H9 (cell line): Measurements from ENCODE around the gene ADAM33. TPM values are rescaled to one million over a fixed set of nuclear protein-coding genes. Genes with fewer than 3 reads are reported as not detected.

ENCODE experiments used
- DNase-seq: peaks from one replicate; pipeline ENCODE4 v3.0.0-alpha.2; 2017
- H2AFZ ChIP-seq: one replicate; pipeline ENCODE4 v1.6.1; 2013; ENCODE audit warnings: mild to moderate bottlenecking, low read length, control low read depth, moderate library complexity
- H2AK5ac ChIP-seq: 2 replicates; pipeline ENCODE4 v1.6.1; 2013; ENCODE audit warnings: low read length, control low read depth, mixed read lengths; ENCODE audit not compliant: insufficient read length
- H2BK120ac ChIP-seq: one replicate; pipeline ENCODE4 v1.6.1; 2013; ENCODE audit warnings: low read depth, mild to moderate bottlenecking, low read length, control low read depth, inconsistent platforms; ENCODE audit not compliant: poor library complexity, severe bottlenecking
- H2BK12ac ChIP-seq: 2 replicates; pipeline ENCODE4 v1.6.1; 2013; ENCODE audit warnings: low read length, control low read depth, mixed read lengths, low read depth; ENCODE audit not compliant: insufficient read length
- H2BK15ac ChIP-seq: 2 replicates; pipeline ENCODE4 v1.6.1; 2013; ENCODE audit warnings: low read depth, low read length, control low read depth
- H2BK20ac ChIP-seq: one replicate; pipeline ENCODE4 v1.6.1; 2013; ENCODE audit warnings: low read depth, mild to moderate bottlenecking, low read length, control low read depth, inconsistent platforms; ENCODE audit not compliant: poor library complexity, severe bottlenecking
- H2BK5ac ChIP-seq: 2 replicates; pipeline ENCODE4 v1.6.1; 2013; ENCODE audit warnings: low read length, control low read depth, mixed read lengths; ENCODE audit not compliant: insufficient read length
- H3K14ac ChIP-seq: 2 replicates; pipeline ENCODE4 v1.6.1; 2013; ENCODE audit warnings: low read length, control low read depth; ENCODE audit not compliant: insufficient read depth
- H3K18ac ChIP-seq: 2 replicates; pipeline ENCODE4 v1.6.1; 2013; ENCODE audit warnings: low read depth, mild to moderate bottlenecking, mixed read lengths, low read length, control low read depth; ENCODE audit not compliant: insufficient read length
- H3K23ac ChIP-seq: 2 replicates; pipeline ENCODE4 v1.6.1; 2013; ENCODE audit warnings: low read length, control low read depth, mixed read lengths, low read depth; ENCODE audit not compliant: insufficient read length
- H3K23me2 ChIP-seq: 2 replicates; pipeline ENCODE4 v1.6.1; 2013; ENCODE audit warnings: low read depth, mild to moderate bottlenecking, mixed read lengths, low read length, control low read depth; ENCODE audit not compliant: insufficient read length, poor library complexity, severe bottlenecking
- H3K27ac ChIP-seq: 2 replicates; pipeline ENCODE4 v1.5.1; 2013; ENCODE audit warnings: low read length, control low read depth, mixed read lengths, low read depth; ENCODE audit not compliant: insufficient read length
- H3K27me3 ChIP-seq: 2 replicates; pipeline ENCODE4 v1.6.1; 2013; ENCODE audit warnings: low read length, control low read depth, inconsistent platforms; ENCODE audit not compliant: insufficient read depth
- H3K4ac ChIP-seq: 2 replicates; pipeline ENCODE4 v1.6.1; 2013; ENCODE audit warnings: low read depth, mild to moderate bottlenecking, control low read depth, inconsistent platforms, low read length, moderate library complexity
- H3K4me1 ChIP-seq: 2 replicates; pipeline ENCODE4 v1.6.1; 2013; ENCODE audit warnings: low read length, control low read depth, inconsistent platforms; ENCODE audit not compliant: insufficient read depth
- H3K4me2 ChIP-seq: 2 replicates; pipeline ENCODE4 v1.6.1; 2013; ENCODE audit warnings: low read length, control low read depth, mixed read lengths; ENCODE audit not compliant: insufficient read length, insufficient read depth
- H3K56ac ChIP-seq: 2 replicates; pipeline ENCODE4 v1.6.1; 2013; ENCODE audit warnings: low read depth, mild to moderate bottlenecking, mixed read lengths, low read length, control low read depth; ENCODE audit not compliant: insufficient read length
- H3K79me1 ChIP-seq: 2 replicates; pipeline ENCODE4 v1.6.1; 2013; ENCODE audit warnings: low read depth, mild to moderate bottlenecking, moderate library complexity, low read length, control low read depth, inconsistent platforms; ENCODE audit not compliant: insufficient read depth, poor library complexity, severe bottlenecking
- H3K79me2 ChIP-seq: 2 replicates; pipeline ENCODE4 v1.6.1; 2013; ENCODE audit warnings: low read length, control low read depth, inconsistent platforms; ENCODE audit not compliant: insufficient read depth
- H3K9ac ChIP-seq: 2 replicates; pipeline ENCODE4 v1.6.1; 2013; ENCODE audit warnings: low read length, control low read depth, mixed read lengths; ENCODE audit not compliant: insufficient read length; ENCODE audit errors: extremely low read depth
- H3K9me3 ChIP-seq: one replicate; pipeline ENCODE4 v1.6.1; 2013; ENCODE audit warnings: low read depth, low read length, inconsistent platforms; ENCODE audit not compliant: control insufficient read depth
- H3T11ph ChIP-seq: one replicate; pipeline ENCODE4 v1.6.1; 2013; ENCODE audit warnings: mild to moderate bottlenecking, low read length, control low read depth, inconsistent platforms
- H4K20me1 ChIP-seq: one replicate; pipeline ENCODE4 v1.6.1; 2013; ENCODE audit not compliant: control insufficient read depth, insufficient read length, insufficient read depth
- H4K5ac ChIP-seq: 2 replicates; pipeline ENCODE4 v1.6.1; 2013; ENCODE audit warnings: low read depth, mild to moderate bottlenecking, mixed read lengths, low read length, control low read depth; ENCODE audit not compliant: insufficient read length
- H4K8ac ChIP-seq: replicated peaks from 2 replicates; pipeline ENCODE4 v1.6.1; 2013; ENCODE audit warnings: low read length, control low read depth, mixed read lengths, low read depth; ENCODE audit not compliant: insufficient read length
- H4K91ac ChIP-seq: 2 replicates; pipeline ENCODE4 v1.6.1; 2013; ENCODE audit warnings: low read depth, mild to moderate bottlenecking, moderate library complexity, mixed read lengths, low read length, control low read depth; ENCODE audit not compliant: insufficient read length
- H3K27ac Mint-ChIP-seq, 3 experiments: 2 replicates in 2 of 3; 3 replicates in 1 of 3; pipeline ENCODE4 v1.8.0; 2020 to 2021; ENCODE audit warnings: mixed read lengths in 3 of 3, mild to moderate bottlenecking in 1 of 3, moderate library complexity in 1 of 3
- H3K27me3 Mint-ChIP-seq: 2 replicates; pipeline ENCODE4 v1.8.0; 2021; ENCODE audit warnings: low read depth, mild to moderate bottlenecking, moderate library complexity, mixed read lengths
- H3K36me3 Mint-ChIP-seq, 3 experiments: 2 replicates in 2 of 3; 3 replicates in 1 of 3; pipeline ENCODE4 v1.8.0; 2020 to 2021; ENCODE audit warnings: low read depth in 3 of 3, mixed read lengths in 3 of 3; ENCODE audit not compliant: insufficient read depth in 1 of 3
- H3K4me1 Mint-ChIP-seq, 2 experiments: 2 replicates each; pipeline ENCODE4 v1.8.0; 2020; ENCODE audit warnings: mixed read lengths in 2 of 2
- H3K4me3 Mint-ChIP-seq, 2 experiments: 2 replicates in 1 of 2; 3 replicates in 1 of 2; pipeline ENCODE4 v1.8.0; 2020 to 2021; ENCODE audit warnings: mild to moderate bottlenecking in 2 of 2, mixed read lengths in 2 of 2, moderate library complexity in 1 of 2
- H3K9me3 Mint-ChIP-seq, 2 experiments: 2 replicates in 1 of 2; 3 replicates in 1 of 2; pipeline ENCODE4 v1.8.0; 2020; ENCODE audit warnings: mild to moderate bottlenecking in 2 of 2, mixed read lengths in 2 of 2, moderate library complexity in 1 of 2
- WGBS: extraction: QIAGEN DNeasy Blood & Tissue Kit; methylation state at CpG from one replicate; pipeline ENCODE4 v1.1.7; 2013; ENCODE audit warnings: missing lambda C conversion rate, low lambda C conversion rate, mixed read lengths; ENCODE audit not compliant: insufficient read length; ENCODE audit errors: extremely low coverage; 5-methylcytosine and 5-hydroxymethylcytosine counted together
- total RNA-seq: library from RNA; stranded (reverse); gene quantifications from 2 replicates; pipeline ENCODE4 v1.2.1, GENCODE V29; 2021
- TF ChIP-seq, protein P1 (sequence below): fragments of 200-600 bp; sonication (generic); conservative IDR thresholded peaks from 3 replicates; pipeline ENCODE4 v1.8.0; 2021; ENCODE audit warnings: antibody characterized with exemption, mild to moderate bottlenecking

Gene ADAM33
- total RNA-seq, 1 experiment from 2014 or later = 4.0 TPM

DNA sequence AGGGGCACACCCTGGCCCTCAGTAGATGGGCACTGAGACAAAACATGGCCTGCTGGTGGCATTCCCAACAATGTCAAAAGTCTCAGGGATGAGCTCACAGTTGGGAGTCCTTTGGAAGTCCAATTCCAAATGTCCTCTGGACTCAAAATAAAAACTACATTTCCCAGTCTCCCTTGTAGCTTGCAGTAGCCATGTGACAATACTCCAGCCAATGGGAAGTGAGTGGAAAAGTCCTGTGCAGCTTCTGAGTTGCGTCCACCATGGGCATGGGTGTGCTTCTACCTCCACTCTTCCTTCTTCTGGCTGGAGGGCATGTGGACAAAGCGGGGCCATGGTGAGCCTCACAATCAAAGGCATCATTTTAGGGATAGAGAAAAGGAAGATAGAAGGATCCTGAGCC lies 5.8 kb upstream of the ADAM33 start:
- peaks cover 14 to 20% of the 10 kb centered on the region in 2 experiments for H3K4me1 Mint-ChIP-seq
- H3K27me3 Mint-ChIP-seq = peaks cover 37% of the 10 kb centered on the region
- Histone ChIP-seq H4K5ac (no peak overlapping the region), H3K23me2 (no peaks in the 10 kb centered on the region), H3K4me2 (no peak overlapping the region), H3K18ac (no peak overlapping the region), H2BK15ac (no peak overlapping the region), H3K9ac (no peak overlapping the region), H3K27me3 (no peaks in the 10 kb centered on the region), H4K20me1 (no peaks in the 10 kb centered on the region), H3K14ac (no peak overlapping the region), H3K79me1 (no peaks in the 10 kb centered on the region), H3K9me3 (no peaks in the 10 kb centered on the region), H2BK20ac (no peak overlapping the region), H3K79me2 (no peaks in the 10 kb centered on the region), H2BK12ac (no peak overlapping the region), H3K4me1 (peaks cover 4% of the 10 kb centered on the region; the same call in 1 of the 2 replicates), H4K91ac (no peak overlapping the region), H3K56ac (no peak overlapping the region), H2AK5ac (no peak overlapping the region), H3T11ph (no peak overlapping the region), H3K4ac (no peak overlapping the region), H4K8ac (no peak overlapping the region), H2BK120ac (no peak overlapping the region), H2AFZ (no peak overlapping the region), H3K23ac (no peak overlapping the region), H3K27ac (no peak overlapping the region), H2BK5ac (no peak overlapping the region)
- no peak overlapping the region for H3K4me3 Mint-ChIP-seq
- no CpG with 5 or more reads among the region's 2 CpGs for WGBS
- no peaks in the 10 kb centered on the region for H3K9me3 Mint-ChIP-seq
- H3K27ac Mint-ChIP-seq = no peak overlapping the region
- no peaks in the 10 kb centered on the region for H3K36me3 Mint-ChIP-seq
- TF ChIP-seq, protein P1, sequence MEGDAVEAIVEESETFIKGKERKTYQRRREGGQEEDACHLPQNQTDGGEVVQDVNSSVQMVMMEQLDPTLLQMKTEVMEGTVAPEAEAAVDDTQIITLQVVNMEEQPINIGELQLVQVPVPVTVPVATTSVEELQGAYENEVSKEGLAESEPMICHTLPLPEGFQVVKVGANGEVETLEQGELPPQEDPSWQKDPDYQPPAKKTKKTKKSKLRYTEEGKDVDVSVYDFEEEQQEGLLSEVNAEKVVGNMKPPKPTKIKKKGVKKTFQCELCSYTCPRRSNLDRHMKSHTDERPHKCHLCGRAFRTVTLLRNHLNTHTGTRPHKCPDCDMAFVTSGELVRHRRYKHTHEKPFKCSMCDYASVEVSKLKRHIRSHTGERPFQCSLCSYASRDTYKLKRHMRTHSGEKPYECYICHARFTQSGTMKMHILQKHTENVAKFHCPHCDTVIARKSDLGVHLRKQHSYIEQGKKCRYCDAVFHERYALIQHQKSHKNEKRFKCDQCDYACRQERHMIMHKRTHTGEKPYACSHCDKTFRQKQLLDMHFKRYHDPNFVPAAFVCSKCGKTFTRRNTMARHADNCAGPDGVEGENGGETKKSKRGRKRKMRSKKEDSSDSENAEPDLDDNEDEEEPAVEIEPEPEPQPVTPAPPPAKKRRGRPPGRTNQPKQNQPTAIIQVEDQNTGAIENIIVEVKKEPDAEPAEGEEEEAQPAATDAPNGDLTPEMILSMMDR = no peak
- DNase-seq = no peak
